Neural crest cell (in vitro differentiated cells): ENCODE measurements around the gene TSSK6. TPM values are rescaled to one million over a fixed set of nuclear protein-coding genes. Genes with fewer than 3 reads are reported as not detected.

ENCODE experiments used
- DNase-seq: peaks from one replicate; pipeline ENCODE4 v3.0.0; 2021; ENCODE audit warnings: low read depth, mixed read lengths, low spot score
- H3K27ac Mint-ChIP-seq: one replicate; pipeline ENCODE4 v1.8.0; 2021; ENCODE audit warnings: mild to moderate bottlenecking, mixed read lengths; ENCODE audit not compliant: unreplicated experiment
- H3K27me3 Mint-ChIP-seq: 2 replicates; pipeline ENCODE4 v1.8.0; 2021; ENCODE audit warnings: low read depth, mild to moderate bottlenecking, mixed read lengths
- H3K36me3 Mint-ChIP-seq: 2 replicates; pipeline ENCODE4 v1.8.0; 2021; ENCODE audit warnings: low read depth, mild to moderate bottlenecking, mixed read lengths
- H3K4me1 Mint-ChIP-seq: 2 replicates; pipeline ENCODE4 v1.8.0; 2021; ENCODE audit warnings: mixed read lengths
- H3K4me3 Mint-ChIP-seq: one replicate; pipeline ENCODE4 v1.8.0; 2021; ENCODE audit warnings: mild to moderate bottlenecking, mixed read lengths
- H3K9me3 Mint-ChIP-seq: 2 replicates; pipeline ENCODE4 v1.8.0; 2021; ENCODE audit warnings: mixed read lengths
- CTCF ChIP-seq: fragments of 200-600 bp; sonication (generic); conservative IDR thresholded peaks from 2 replicates; pipeline ENCODE4 v1.5.0; 2021; ENCODE audit warnings: antibody characterized with exemption, mild to moderate bottlenecking
- total RNA-seq: library from RNA; stranded (reverse); gene quantifications from 2 replicates; pipeline ENCODE4 v1.2.1, GENCODE V29; 2021

The TSSK6 gene
- total RNA-seq, 1 donor from 2014 or later, result 2.9 TPM

- Mint-ChIP-seq H3K4me1 (peaks cover 48% of the 10 kb centered on the region), H3K27ac (peak within 1 kb of the TSS; percentile 67), H3K9me3 (no peaks in the 10 kb centered on the region), H3K36me3 (peaks cover 4% of the 10 kb centered on the region), H3K4me3 (peak within 1 kb of the TSS; percentile 32), H3K27me3 (peaks cover 6% of the 10 kb centered on the region)
- no peak for TF ChIP-seq CTCF
- DNase-seq, result no peak
Measured at GRCh38 chr19:19528721-19529490, 13.6 kb upstream of the TSSK6 start, which contains the start of gene YJEFN3. Gene YJEFN3 (plus strand): TSS chr19:19528911. CDS start chr19:19528933, 22 bp downstream.

GRCh38 chr19:19527674-19528625 lies 12.6 kb upstream of the TSSK6 start:
- TF ChIP-seq CTCF, result no peak
- Mint-ChIP-seq H3K27me3 (peaks cover 3% of the 10 kb centered on the region), H3K36me3 (peaks cover 3% of the 10 kb centered on the region), H3K27ac (no peak overlapping the region), H3K9me3 (no peaks in the 10 kb centered on the region), H3K4me3 (no peak overlapping the region), H3K4me1 (peaks cover 46% of the 10 kb centered on the region)
- no peak for DNase-seq

- H3K27ac Mint-ChIP-seq, result peak overlapping the region; percentile 27
- no peak for DNase-seq
- H3K4me3 Mint-ChIP-seq, result no peak overlapping the region
- peaks cover 51% of the 10 kb centered on the region for H3K4me1 Mint-ChIP-seq
- no peaks in the 10 kb centered on the region for H3K9me3 Mint-ChIP-seq
- H3K27me3 Mint-ChIP-seq, result peaks cover 3% of the 10 kb centered on the region
- peaks cover 3% of the 10 kb centered on the region for H3K36me3 Mint-ChIP-seq
- TF ChIP-seq CTCF, result no peak
Measured at GRCh38 chr19:19527371-19527656, 12.0 kb upstream of the TSSK6 start.

GRCh38 chr19:19526581-19527370 lies 11.4 kb upstream of the TSSK6 start:
- no peak for DNase-seq
- Mint-ChIP-seq H3K36me3 (no peaks in the 10 kb centered on the region), H3K4me1 (peaks cover 46% of the 10 kb centered on the region), H3K27ac (peak overlapping the region; percentile 92), H3K9me3 (no peaks in the 10 kb centered on the region), H3K27me3 (peaks cover 3% of the 10 kb centered on the region), H3K4me3 (peak overlapping the region; percentile 68)
- no peak for TF ChIP-seq CTCF
